ENCODE data around the gene TSHZ2.

DNA sequence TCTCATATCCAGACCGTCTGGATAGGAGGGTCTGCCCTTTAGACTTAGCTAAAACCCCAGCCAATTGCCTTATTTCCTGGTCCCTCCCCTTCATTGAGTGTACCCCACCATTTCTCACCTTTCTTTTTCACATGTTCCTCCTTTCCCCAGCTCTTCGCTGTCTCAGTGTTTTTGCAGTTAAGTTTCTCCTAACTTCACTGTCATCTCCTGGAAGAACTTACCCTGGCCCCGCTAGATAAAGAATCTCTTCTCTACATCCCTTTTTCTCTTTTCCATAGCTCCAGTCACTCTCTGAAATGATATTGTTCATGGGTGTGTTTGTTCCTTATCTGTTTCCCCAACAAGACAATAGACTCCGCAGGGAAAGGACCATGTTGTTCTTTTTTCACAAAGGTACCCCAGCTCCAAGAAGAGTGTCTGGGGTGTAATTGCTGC is 208.8 kb downstream of the TSHZ2 start:
- TF ChIP-seq, protein P1, sequence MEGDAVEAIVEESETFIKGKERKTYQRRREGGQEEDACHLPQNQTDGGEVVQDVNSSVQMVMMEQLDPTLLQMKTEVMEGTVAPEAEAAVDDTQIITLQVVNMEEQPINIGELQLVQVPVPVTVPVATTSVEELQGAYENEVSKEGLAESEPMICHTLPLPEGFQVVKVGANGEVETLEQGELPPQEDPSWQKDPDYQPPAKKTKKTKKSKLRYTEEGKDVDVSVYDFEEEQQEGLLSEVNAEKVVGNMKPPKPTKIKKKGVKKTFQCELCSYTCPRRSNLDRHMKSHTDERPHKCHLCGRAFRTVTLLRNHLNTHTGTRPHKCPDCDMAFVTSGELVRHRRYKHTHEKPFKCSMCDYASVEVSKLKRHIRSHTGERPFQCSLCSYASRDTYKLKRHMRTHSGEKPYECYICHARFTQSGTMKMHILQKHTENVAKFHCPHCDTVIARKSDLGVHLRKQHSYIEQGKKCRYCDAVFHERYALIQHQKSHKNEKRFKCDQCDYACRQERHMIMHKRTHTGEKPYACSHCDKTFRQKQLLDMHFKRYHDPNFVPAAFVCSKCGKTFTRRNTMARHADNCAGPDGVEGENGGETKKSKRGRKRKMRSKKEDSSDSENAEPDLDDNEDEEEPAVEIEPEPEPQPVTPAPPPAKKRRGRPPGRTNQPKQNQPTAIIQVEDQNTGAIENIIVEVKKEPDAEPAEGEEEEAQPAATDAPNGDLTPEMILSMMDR (IDR thresholded peaks at IDR 0.05; ENCODE audit: low read length), result no peak
- TF ChIP-seq EZH2 (IDR thresholded peaks at IDR 0.05; ENCODE audit: borderline replicate concordance, low read length), result no peak

Data from OCI-LY1 (cell line).